Measurements from ENCODE around the gene HCK. TPM values are rescaled to one million over a fixed set of nuclear protein-coding genes. Genes with fewer than 3 reads are reported as not detected.

HCK gene
- not detected in 2 replicates for total RNA-seq
- long read RNA-seq, result 0 reads

DNA sequence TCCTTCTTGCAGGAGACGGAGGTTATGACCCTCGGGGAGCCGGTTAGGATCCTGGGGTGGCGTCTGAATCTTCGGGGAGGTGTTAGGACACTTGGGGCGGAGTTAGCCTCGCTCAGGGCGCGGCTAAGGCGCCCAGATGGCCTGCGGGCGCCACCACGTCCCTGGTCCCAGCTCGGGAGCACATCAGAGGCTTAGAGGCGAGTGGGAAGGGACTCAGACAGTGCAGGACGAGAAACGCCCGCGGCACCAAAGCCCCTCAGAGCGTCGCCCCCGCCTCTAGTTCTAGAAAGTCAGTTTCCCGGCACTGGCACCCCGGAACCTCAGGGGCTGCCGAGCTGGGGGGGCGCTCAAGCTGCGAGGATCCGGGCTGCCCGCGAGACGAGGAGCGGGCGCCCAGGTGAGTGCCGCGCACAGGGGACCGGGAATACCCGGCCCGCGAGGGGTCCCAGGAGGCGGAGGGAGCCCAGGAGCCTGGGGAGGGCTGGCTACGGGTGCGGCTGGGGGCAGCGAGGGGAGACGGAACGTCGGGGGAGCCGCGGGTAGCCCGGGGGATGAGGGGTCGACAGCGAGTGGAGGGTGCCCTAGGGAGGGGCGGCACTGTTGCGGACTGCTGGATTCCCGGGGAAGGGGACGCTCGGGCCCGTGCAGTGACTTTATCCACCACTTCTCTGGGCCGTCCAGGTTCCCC lies at the start of gene HCK:
HCK (plus strand) TSS at position 153 of the 688 bp plus-strand sequence.
- no peak for DNase-seq (ENCODE audit: low spot score, unreplicated experiment)
- Mint-ChIP-seq H3K27me3 (peaks cover 74% of the 10 kb centered on the region), H3K4me1 (ENCODE audit: low read depth) (peaks cover 2% of the 10 kb centered on the region), H3K27ac (no peak within 1 kb of the TSS), H3K4me3 (ENCODE audit: low read depth) (peak within 1 kb of the TSS; percentile 17), H3K36me3 (ENCODE audit: insufficient read depth) (no peaks in the 10 kb centered on the region), H3K9me3 (ENCODE audit: low read depth) (no peaks in the 10 kb centered on the region)
- TF ChIP-seq, protein P1, sequence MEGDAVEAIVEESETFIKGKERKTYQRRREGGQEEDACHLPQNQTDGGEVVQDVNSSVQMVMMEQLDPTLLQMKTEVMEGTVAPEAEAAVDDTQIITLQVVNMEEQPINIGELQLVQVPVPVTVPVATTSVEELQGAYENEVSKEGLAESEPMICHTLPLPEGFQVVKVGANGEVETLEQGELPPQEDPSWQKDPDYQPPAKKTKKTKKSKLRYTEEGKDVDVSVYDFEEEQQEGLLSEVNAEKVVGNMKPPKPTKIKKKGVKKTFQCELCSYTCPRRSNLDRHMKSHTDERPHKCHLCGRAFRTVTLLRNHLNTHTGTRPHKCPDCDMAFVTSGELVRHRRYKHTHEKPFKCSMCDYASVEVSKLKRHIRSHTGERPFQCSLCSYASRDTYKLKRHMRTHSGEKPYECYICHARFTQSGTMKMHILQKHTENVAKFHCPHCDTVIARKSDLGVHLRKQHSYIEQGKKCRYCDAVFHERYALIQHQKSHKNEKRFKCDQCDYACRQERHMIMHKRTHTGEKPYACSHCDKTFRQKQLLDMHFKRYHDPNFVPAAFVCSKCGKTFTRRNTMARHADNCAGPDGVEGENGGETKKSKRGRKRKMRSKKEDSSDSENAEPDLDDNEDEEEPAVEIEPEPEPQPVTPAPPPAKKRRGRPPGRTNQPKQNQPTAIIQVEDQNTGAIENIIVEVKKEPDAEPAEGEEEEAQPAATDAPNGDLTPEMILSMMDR (IDR thresholded peaks at IDR 0.05; ENCODE audit: unreplicated experiment), result no peak

GRCh38 chr20:32003325-32003724 lies 48.7 kb upstream of the HCK start:
- H3K27ac Mint-ChIP-seq, result no peak overlapping the region
- H3K27me3 Mint-ChIP-seq, result peaks cover 41% of the 10 kb centered on the region
- H3K36me3 Mint-ChIP-seq (ENCODE audit: insufficient read depth), result no peaks in the 10 kb centered on the region
- DNase-seq (ENCODE audit: low spot score, unreplicated experiment), result no peak
- no peak overlapping the region for H3K4me3 Mint-ChIP-seq (ENCODE audit: low read depth)
- H3K4me1 Mint-ChIP-seq (ENCODE audit: low read depth), result no peaks in the 10 kb centered on the region
- no peaks in the 10 kb centered on the region for H3K9me3 Mint-ChIP-seq (ENCODE audit: low read depth)
- TF ChIP-seq, protein P1 (IDR thresholded peaks at IDR 0.05; ENCODE audit: unreplicated experiment), result no peak

DNA sequence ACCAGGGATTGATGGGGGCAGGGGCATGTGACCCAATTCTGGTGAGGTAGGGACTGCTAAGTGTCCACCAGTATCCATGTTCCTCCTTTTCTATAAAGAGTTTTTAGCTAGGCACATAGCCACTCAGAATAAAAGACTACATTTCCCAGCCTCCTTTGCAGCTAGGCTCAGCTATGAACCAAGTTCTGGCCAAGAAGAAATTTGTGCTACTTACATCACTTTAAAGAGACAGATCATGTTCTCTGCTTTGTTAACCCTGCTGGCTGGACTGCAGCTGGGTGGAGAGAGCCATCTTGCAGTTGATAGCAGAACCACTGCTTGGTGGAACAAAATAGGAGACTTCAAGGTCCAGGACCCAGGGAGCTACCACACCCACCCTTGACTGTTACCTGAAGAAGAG lies 47.1 kb upstream of the HCK start:
- Mint-ChIP-seq H3K36me3 (ENCODE audit: insufficient read depth) (no peaks in the 10 kb centered on the region), H3K9me3 (ENCODE audit: low read depth) (no peaks in the 10 kb centered on the region), H3K4me1 (ENCODE audit: low read depth) (no peaks in the 10 kb centered on the region), H3K27ac (no peak overlapping the region), H3K4me3 (ENCODE audit: low read depth) (no peak overlapping the region), H3K27me3 (peaks cover 44% of the 10 kb centered on the region)
- TF ChIP-seq, protein P1 (IDR thresholded peaks at IDR 0.05; ENCODE audit: unreplicated experiment), result no peak
- no peak for DNase-seq (ENCODE audit: low spot score, unreplicated experiment)

GRCh38 chr20:32006053-32006452 lies 46.0 kb upstream of the HCK start:
- no peak overlapping the region for H3K4me3 Mint-ChIP-seq (ENCODE audit: low read depth)
- H3K9me3 Mint-ChIP-seq (ENCODE audit: low read depth), result no peaks in the 10 kb centered on the region
- no peaks in the 10 kb centered on the region for H3K4me1 Mint-ChIP-seq (ENCODE audit: low read depth)
- TF ChIP-seq, protein P1 (IDR thresholded peaks at IDR 0.05; ENCODE audit: unreplicated experiment), result no peak
- peaks cover 38% of the 10 kb centered on the region for H3K27me3 Mint-ChIP-seq
- DNase-seq (ENCODE audit: low spot score, unreplicated experiment), result no peak
- no peak overlapping the region for H3K27ac Mint-ChIP-seq
- no peaks in the 10 kb centered on the region for H3K36me3 Mint-ChIP-seq (ENCODE audit: insufficient read depth)

GRCh38 chr20:32006841-32007786 lies 44.9 kb upstream of the HCK start:
- TF ChIP-seq, protein P1 (IDR thresholded peaks at IDR 0.05; ENCODE audit: unreplicated experiment), result no peak
- Mint-ChIP-seq H3K27me3 (peaks cover 34% of the 10 kb centered on the region), H3K4me1 (ENCODE audit: low read depth) (no peaks in the 10 kb centered on the region), H3K9me3 (ENCODE audit: low read depth) (no peaks in the 10 kb centered on the region), H3K27ac (no peak overlapping the region), H3K36me3 (ENCODE audit: insufficient read depth) (no peaks in the 10 kb centered on the region), H3K4me3 (ENCODE audit: low read depth) (no peak overlapping the region)
- DNase-seq (ENCODE audit: low spot score, unreplicated experiment), result no peak
